HG03139 (cell line): ENCODE data around the gene SYT17.
"Not testable (repeated sequence)": the region's sequence is repeated elsewhere in the genome, so short reads cannot be mapped to it uniquely, and the experiment has no call there.

Experiments used
- ATAC-seq: cut with Tn5 transposase; IDR thresholded peaks from one replicate; pipeline ENCODE4 v1.9.1; 2021; ENCODE audit not compliant: unreplicated experiment

The SYT17 gene

DNA sequence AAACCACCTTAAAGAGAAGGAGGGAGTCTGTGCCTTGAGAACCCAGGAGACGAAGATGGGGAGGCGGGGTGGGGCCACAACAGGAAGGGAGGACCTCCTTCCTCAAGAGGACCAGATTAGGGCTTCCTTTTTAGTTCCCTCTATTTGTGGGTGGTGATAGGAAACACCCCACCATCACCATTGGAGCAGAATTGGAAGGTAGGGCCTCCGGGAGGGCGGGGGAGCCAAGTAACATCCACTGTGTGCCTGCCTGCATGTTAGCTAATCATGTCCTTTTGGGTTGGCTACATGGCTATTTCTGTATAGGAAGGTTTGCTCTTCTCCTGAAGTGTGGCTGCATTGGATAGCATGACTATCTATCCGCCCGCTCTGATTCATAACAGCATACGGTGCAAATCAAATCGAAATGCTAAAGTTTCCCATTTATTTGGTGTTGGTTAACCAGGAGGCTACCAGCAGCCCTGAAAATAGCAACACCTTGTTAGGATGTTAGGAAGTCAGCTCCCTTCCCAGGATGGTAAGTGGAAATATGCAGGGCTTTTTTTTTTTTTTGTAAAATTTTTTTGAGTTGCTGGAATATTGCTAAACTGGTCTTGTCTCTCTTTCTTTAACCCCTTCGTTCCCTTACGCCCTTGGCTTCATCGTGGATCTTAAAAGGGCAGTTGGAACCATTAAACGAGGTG is 4.2 kb downstream of the SYT17 start:
- no peak for ATAC-seq

DNA sequence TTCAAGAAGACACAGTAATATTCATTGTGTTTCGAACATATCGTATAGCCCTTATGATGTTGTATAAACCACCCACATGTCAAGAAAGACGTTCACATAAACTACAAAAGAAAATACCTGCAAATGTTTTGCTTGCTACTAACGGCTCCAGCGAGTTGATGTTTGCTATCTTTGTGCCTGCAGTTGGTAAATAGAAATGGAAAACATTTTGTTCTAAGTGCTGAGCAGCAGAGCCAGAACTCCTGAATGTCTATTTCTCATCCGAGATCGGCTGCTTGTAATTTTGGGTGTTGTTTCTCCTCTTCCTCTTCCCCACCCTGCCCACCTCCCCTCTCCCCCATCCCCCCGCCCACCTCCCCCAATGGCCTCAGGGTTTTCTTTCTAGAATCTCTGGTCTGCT is 5.0 kb downstream of the SYT17 start:
- no peak for ATAC-seq

DNA sequence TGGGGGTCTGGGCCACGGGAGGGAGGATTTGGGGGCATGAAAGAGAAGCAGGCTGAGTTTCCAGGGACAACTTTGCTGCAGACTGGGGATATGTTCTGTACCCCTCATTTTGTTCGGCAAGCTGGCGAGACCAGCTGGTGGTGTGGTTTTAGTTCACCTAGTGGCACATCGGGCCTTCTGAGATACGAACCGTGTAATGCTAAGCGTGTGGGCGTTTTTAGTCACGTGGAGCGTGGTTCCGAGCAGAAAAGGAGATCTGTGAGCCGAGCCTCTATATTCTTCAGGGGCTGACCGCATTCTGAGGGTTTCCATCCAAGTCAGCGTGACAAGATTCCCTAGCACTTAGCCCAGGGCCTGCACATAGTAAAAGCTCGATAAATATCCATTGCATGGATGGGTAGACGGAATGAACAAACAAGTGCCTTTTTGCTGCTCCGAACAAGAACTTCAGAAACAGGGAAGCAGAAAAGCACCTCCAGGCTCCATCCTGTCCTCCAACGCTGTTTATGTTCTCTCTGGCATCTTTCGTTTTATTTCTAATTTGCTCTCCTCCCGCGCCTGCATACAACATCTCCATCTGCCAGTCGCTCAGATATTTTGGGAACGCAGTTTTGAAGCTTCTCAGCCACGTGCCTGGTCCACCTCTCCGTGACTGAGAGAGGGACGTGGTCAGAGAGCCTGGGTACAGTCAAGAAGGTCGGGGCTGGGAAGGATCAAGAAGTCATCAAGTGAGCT is 5.8 kb downstream of the SYT17 start:
- ATAC-seq = no peak

DNA sequence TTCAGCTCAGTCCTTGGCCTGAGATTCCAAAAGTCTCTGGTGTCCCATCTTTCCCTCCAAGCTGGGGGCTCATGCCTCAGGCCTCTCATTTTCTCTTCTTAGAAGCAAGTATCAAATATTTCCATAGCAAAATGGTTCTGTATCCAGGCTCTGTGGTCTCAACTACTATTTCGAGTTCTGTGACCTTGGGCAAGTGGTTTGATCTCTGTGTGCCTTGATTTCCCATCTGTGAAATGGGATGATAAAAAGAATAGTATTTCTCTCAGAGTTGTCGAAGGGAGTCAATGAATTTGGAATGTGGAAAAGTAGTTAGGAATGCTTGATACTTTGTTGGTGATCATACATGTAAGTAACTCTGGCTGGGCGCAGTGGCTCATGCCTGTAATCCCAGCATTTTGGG is 6.4 kb downstream of the SYT17 start:
- no peak for ATAC-seq

DNA sequence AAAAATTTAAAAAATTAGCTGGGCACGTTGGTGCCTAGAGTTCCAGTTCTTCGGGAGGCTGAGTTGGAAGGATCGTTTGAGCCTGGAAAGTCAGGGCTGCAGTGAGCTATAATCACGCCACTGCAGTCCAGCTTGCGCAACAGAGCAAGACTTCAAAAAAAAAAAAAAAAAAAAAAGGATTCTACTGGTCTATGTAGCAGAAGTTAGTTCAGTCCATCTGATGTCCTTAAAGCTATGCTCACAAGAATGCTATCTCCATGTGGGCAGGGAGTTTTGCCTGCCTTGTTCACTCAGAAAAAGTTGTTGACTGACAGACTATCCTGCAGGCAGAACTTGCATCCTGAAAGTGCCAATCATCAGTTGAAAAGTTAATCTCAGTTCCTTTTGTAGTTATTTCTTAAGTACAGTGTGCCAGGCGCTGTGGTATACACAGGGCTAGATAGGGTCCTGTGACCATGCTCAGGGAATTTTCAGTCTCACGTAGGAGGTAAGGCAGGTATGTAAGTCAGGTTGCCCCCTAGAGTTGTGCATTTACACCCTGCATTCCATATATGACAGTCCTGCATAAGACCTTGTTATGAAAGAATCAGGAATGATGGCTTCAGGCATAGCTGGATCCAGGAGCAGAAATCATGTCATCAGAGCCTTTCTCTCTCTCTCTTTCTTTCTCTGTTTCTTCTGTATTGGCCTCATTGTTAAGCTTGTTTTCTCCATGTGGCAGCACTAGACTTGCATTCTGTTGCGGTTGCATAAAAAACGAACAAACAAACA is 7.6 kb downstream of the SYT17 start:
- no peak for ATAC-seq

- ATAC-seq = no peak
Observed at GRCh38 chr16:19177111-19177739, 9.2 kb downstream of the SYT17 start.

GRCh38 chr16:19179546-19180490 is 11.8 kb downstream of the SYT17 start:
- ATAC-seq = no peak

- no peak for ATAC-seq
Observed at GRCh38 chr16:19180741-19181140, 12.7 kb downstream of the SYT17 start.

DNA sequence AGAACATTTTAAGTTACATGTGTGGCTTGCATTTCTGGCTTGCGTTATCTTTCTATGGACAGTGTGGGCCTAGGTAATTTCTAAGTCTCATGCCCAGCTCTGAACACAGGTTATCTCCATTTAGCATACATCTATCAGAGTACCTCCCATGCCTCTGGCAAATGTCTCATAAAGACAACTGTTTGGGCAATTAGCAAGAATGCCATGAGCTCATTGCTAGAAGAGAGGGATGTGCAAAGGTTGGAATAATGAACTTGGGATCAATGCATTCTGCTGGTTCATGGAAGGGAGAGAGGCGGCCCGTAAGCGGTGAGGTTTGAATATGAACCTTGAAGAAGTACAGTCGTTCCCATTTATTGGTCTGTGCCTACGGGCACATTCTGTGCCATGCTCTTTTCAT is 14.4 kb downstream of the SYT17 start:
- ATAC-seq = no peak

DNA sequence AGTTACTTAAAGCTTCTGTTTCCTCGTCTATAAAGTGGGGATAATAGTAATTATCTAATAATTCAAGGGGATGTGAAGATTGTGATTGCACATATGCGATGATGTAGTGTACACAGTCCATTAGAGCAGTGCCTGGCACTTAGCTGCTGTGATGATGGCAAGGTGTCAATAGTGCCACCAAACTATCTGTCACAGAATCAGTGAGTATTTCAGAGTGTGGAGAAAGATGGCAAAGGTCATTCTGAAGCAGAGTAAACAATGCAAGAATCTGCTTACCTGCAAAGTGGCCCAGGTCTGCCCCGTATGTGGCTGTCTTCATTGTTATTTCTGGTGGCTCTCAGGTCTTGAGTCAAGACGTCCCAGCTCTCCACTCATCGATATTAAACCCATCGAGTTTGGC is 15.1 kb downstream of the SYT17 start:
- no peak for ATAC-seq

DNA sequence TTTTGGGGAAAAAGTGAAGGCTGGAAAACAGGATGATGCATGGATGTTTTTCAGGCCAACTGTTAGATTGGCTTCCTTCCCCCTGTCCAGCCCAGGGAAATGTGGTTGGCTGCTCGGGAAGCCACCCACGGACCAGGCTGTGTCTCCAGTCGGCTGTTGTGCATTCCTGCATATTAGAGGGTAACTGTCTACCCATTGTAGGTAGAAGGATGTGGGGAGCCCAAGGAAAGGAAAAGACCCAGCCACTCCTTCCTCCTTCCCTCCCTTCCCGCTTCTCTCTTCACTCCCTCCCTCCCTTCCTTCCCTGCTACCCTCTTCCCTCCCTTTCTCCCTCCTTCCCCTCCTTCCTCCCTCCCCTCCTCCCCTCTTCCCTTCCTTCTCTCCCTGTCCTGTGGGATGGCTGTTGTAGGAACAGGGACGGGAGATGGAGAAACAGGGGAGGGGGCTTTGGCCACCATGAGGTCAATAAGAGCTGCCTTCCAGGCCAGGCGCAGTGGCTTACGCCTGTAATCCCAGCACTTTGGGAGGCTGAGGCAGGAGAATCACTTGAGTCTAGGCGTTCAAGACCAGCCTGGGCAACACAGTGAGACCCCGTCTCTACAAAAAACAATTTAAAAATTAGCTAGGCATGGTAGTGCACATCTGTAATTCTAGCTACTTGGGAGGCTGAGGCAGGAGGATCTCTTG is 16.9 kb downstream of the SYT17 start:
- ATAC-seq = no peak

- no peak for ATAC-seq
Observed at GRCh38 chr16:19185510-19185851, 17.4 kb downstream of the SYT17 start.

GRCh38 chr16:19186408-19186807 is 18.4 kb downstream of the SYT17 start:
- ATAC-seq = no peak

GRCh38 chr16:19187961-19188360 is 19.9 kb downstream of the SYT17 start:
- not testable (repeated sequence) for ATAC-seq

GRCh38 chr16:19188406-19188805 is 20.4 kb downstream of the SYT17 start:
- ATAC-seq = no peak

GRCh38 chr16:19192865-19193264 is 24.8 kb downstream of the SYT17 start:
- no peak for ATAC-seq

DNA sequence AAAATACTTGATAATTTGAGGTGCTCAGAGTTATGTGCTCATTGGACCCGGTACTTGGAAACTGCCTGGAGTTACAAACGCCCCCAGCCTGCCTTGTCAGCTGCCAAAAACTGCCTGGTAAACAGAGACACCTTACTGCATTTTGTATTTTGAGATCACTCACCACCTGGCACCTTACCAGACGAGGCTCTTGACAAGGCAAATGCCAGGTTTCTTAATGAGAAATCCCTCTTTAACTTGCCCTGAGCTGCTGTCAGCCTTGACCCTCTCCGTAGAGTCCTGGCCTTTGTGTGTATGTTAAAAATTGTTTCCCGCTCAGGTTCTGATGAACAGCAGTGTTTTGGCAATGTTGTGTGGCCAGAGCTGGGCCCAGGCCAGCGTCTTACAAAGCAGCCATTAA is 28.8 kb downstream of the SYT17 start:
- ATAC-seq = no peak

GRCh38 chr16:19203374-19203966 is 35.4 kb downstream of the SYT17 start:
- no peak for ATAC-seq

GRCh38 chr16:19210280-19210924 is 42.4 kb downstream of the SYT17 start:
- peak; percentile 68 for ATAC-seq
